ENCODE data around the gene RELA.
A peak's percentile ranks its signal among the peaks of the same experiment; 100 is the strongest.
"Not testable (repeated sequence)": the region's sequence is repeated elsewhere in the genome, so short reads cannot be mapped to it uniquely, and the experiment has no call there.

The RELA gene

GRCh38 chr11:65646958-65647701 is 15.6 kb downstream of the RELA start:
- DNase-seq: no peak

DNA sequence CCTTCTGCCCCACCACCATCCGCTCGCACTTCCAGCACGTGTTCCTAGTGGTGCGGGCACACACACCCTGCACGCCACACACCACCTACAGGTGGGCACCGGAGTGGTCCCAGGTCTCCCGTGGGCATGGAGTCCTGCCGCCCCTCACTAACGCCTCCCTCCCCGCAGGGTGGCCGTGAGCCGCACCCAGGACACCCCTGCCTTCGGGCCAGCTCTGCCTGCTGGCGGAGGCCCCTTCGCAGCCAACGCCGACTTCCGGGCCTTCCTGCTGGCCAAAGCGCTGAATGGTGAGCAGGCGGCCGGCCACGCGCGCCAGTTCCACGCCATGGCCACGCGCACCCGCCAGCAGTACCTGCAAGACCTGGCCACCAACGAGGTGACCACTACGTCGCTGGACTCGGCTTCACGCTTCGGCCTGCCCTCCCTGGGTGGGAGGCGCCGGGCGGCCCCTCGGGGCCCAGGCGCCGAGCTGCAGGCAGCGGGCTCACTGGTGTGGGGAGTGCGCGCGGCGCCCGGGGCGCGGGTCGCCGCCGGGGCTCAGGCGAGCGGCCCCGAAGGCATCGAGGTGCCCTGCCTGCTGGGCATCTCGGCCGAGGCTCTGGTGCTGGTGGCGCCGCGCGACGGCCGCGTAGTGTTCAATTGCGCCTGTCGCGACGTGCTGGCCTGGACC is 16.3 kb downstream of the RELA start:
- DNase-seq: no peak

- no peak for DNase-seq
Measured at GRCh38 chr11:65645710-65646109, 17.0 kb downstream of the RELA start.

GRCh38 chr11:65644837-65645236 is 17.9 kb downstream of the RELA start:
- no peak for DNase-seq

DNA sequence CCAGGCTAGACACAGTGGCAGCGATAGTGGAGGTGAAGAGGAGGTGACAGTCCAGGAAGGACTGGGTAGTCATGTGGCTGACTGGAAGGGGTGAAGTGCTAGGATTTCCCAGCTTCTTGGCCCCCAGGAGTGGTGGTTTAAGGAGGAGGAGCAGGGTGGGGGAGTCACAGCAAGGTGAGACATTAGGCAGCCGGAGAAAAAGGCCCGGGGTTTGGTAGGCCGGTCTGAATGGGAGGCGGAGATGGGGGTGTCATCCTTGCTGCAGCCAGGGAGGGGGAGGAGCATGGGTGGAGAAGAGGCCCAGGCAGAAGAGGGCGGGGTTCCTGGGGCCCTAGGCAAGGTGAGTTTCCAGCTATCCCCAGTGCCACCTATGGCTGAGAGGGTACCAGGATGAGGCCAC is 18.7 kb downstream of the RELA start:
- DNase-seq: no peak

DNA sequence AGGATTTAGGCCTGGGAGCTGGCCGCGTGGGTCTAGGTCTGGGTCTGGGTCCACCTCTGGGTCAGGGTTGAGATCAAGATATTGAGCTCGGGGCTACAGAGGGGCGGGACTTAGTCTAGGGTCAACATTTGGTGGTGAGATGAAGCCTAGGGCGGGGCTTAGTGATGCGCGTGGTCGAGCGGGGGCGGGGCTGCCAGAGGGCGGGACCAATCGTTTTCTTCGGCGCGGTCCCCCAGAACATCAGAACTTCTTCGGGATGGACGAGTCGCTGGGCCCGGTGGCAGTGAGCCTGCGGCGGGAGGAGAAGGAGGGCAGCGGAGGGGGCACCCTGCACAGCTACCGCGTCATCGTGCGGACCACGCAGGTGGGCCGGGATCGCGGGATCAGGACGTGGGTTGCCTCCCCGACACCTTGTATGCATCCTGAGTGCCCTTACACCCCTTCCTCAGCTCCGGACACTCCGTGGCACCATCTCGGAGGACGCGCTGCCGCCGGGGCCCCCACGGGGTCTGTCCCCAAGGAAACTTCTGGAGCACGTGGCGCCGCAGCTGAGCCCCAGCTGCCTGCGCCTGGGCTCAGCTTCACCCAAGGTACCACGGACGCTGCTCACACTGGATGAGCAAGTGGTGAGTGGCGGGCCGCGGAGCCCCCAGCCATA is 20.6 kb downstream of the RELA start:
- no peak for DNase-seq

DNA sequence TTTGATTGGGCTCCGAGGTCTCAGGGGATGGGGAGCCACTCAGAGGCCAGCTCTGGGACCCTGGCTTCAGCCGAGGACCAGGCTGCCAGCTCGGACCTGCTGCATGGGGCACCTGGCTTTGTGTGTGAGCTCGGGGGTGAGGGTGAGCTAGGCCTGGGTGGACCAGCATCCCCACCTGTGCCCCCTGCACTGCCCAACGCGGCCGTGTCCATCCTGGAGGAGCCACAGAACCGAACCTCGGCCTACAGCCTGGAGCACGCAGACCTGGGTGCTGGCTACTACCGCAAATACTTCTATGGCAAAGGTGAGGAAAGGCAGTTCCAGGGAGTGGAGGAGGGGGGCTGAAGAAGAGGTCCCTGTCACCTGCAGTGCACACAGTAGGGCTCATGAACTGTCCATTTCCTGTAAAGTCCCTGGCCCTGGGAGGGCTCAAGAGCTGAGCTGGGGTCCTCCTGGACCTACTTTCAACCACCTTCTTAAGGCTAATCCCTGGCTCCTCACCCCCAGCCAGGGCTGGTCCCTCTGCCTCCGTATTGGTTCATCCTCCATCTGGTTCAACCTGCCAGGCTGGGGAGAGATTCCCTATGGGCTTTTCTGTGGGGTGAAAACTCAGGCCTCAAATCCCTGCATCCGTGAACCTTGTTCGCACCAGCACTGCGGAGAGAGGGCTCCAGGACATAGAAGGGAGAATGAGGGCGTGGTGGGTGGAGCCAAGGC is 21.3 kb downstream of the RELA start:
- DNase-seq: no peak

DNA sequence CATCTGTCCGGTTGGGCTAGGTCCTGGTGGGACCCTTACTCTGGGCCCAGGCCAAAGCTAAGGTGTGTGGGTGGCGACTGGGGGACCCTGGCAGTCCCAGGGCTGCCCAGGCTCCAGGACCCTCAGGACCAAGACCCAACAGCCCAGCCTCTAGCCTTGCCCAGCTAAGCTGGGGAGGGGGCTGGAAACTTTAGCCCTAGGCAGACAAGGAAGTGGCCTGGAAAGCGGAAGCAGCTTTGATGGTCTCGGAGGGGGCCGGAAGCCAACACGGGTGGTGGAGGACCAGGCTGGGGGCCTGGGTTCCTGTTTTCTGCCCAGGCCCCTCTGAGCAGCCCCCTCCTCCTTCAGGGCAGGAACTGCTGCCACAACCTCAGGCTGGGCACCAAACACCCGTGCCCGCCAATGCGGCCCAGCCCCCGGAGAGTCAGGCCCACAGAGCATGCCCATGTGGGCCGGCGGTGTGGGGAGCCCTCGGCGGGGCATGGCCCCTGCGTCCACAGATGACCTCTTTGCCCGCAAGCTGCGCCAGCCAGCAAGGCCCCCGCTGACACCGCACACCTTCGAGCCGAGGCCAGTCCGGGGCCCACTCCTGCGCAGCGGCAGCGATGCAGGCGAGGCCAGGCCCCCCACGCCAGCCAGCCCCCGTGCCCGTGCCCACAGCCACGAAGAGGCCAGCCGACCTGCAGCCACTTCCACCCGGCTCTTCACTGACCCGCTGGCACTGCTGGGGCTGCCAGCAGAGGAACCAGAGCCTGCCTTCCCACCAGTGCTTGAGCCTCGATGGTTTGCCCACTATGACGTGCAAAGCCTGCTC is 22.0 kb downstream of the RELA start:
- peak; percentile 60 for DNase-seq

DNA sequence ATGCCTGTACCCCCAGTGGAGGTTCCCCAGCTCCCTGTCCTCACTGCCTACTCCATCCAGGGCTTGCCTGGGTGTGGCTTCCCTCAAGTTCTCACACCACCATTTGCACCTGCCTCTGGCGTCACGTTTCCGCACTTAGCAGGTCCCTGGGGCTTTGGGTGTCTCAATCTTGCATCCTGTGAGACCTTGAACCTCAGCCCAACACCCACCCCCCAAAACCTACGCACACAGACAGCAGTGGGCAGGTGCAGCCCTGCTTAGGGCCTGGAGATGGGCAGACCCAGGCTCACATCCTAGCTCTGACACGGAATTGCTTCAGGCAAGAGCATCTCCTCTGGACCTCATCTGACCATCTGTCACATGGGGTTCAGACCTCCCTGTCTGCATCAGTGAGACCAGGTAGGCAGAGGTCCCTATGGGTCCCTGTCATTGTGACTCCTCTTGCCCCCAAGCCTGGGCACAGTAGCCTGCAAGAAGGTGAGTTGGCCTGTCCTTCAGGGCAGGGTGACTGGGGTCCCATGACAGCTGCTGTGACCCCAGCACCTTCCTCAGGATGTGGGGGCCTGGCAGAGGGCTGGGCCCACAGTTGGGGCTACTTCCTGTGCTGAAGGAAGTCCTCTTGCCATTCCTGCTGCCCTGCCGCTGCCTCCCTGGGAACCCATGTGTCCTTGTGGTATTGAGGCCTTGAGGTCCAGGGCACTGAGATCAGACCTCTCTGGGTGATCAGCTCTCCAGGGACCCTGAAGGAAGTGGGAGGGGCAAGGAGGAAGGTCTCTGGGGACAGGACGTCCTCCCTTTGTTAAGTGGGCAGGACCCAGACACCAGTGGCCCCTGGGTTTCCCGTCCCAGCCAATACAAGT is 22.9 kb downstream of the RELA start:
- DNase-seq: peak; percentile 90

GRCh38 chr11:65639228-65639597 is 23.5 kb downstream of the RELA start:
- DNase-seq: not testable (repeated sequence)

GRCh38 chr11:65637794-65638419 is 24.8 kb downstream of the RELA start, which contains the start of gene SIPA1:
Gene SIPA1, plus strand, starts transcription at chr11:65638101. Its CDS starts 2,821 bp downstream, at chr11:65640922.
- DNase-seq: peak; percentile 72

GRCh38 chr11:65637032-65637557 is 25.6 kb downstream of the RELA start:
- no peak for DNase-seq

- DNase-seq: no peak
Measured at GRCh38 chr11:65636108-65637031, 26.3 kb downstream of the RELA start.

DNA sequence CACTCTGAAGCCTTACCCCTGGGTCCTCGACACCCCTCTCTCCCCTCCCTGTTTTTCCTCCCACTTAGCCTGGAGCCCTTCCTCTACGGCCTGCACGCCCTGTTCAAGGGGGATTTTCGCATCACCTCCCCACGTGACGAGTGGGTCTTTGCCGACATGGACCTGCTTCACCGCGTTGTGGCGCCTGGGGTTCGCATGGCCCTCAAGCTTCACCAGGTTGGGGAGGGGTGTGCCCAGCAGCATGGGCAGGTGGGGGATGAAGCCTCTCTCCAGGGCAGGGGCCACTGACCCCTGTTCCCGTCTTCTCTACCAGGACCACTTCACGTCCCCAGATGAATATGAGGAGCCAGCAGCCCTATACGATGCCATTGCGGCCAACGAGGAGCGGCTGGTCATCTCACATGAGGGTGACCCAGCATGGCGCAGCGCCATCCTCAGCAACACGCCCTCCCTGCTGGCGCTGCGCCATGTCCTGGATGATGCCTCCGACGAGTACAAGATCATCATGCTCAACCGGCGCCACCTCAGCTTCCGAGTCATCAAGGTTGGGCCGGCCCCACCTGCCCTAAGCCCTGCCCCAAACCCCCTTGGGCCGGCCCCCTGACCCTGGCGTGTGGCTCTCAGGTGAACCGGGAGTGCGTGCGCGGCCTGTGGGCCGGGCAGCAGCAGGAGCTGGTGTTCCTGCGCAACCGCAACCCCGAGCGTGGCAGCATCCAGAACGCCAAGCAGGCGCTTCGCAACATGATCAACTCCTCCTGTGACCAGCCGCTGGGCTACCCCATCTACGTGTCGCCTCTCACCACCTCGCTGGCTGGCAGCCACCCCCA is 27.6 kb downstream of the RELA start:
- DNase-seq: no peak

GRCh38 chr11:65634440-65634839 is 28.3 kb downstream of the RELA start:
- no peak for DNase-seq

GRCh38 chr11:65634109-65634436 is 28.6 kb downstream of the RELA start:
- DNase-seq: no peak

GRCh38 chr11:65633390-65634108 is 29.2 kb downstream of the RELA start:
- no peak for DNase-seq

GRCh38 chr11:65630215-65630614 is 32.5 kb downstream of the RELA start:
- DNase-seq: no peak
